Measurements from ENCODE around the gene KAZN.
A peak's percentile ranks its signal among the peaks of the same experiment; 100 is the strongest.

The KAZN gene

GRCh38 chr1:15145327-15145726 is 546.8 kb downstream of the KAZN start:
- DNase-seq (ENCODE audit: low read depth): no peak

DNA sequence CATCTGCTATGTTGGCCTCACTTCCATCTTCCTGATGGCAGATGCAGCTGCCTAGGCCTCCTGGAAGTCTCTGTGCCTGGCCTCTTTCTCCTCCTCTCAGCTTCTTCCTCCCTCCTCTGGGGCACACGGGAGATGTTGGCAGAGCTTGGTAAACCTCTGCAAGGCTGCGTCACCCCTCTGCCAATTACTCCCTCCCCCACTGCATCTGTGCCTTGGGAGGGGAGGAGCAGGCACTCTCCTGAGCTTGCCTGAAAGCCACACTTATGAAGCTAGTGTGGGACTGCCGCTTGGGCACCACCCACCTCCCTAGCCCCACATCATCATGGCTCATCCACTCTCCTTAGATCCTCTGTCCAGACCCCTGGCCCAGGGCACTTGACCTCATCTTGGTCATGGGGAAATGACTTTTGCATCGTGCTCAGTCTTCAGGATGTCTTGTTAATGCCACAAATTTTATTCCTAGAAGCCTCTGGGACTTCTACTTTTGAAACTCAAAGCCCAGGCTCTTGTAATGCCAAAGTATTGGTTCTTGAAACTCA is 547.7 kb downstream of the KAZN start:
- DNase-seq (ENCODE audit: low read depth): no peak

DNA sequence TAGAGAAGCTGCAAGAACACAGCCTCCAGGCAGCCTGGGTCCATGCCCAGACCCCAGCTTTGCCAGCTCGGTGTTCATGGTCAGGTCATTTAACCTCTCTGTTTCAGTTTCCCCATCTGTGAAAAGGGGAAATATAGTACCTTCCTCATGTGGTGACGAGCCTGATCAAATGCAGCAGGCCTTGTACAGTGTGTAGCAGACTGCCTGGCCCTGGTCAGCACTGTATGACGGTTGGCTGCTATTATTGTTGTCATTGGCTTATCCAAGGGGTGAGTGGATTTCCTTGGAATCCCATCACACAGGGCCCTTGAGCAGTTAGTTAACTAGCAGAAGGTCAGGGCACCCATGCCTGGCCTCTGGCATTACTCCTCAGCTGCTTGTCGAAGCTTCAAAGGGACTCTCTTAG is 548.5 kb downstream of the KAZN start:
- no peak for DNase-seq (ENCODE audit: low read depth)

DNA sequence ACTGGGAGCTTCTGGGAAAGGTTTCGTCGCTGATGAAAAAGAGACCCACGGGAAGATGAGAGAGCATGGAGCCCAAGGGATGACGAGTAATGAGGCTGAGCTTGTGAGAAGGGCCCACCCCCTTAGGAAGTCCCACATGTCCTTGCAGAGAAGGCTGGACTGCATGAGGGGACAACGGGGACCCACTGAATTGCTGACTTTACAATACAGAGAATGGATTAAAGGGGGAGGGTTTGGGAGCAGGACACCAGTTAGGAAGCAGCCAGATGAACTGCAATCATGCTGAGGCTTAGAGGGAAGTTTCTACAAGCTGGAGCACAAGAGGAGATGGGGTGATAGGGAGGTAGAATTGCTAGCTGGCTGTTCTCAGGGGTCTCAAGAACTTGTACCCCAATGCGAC is 549.5 kb downstream of the KAZN start:
- DNase-seq (ENCODE audit: low read depth): no peak

- no peak for DNase-seq (ENCODE audit: low read depth)
These were observed 550.0 kb downstream of the KAZN start for GRCh38 chr1:15148475-15148874.

GRCh38 chr1:15148941-15149340 is 550.5 kb downstream of the KAZN start:
- DNase-seq (ENCODE audit: low read depth): no peak

- DNase-seq (ENCODE audit: low read depth): no peak
These were observed 551.9 kb downstream of the KAZN start for GRCh38 chr1:15150376-15150775.

DNA sequence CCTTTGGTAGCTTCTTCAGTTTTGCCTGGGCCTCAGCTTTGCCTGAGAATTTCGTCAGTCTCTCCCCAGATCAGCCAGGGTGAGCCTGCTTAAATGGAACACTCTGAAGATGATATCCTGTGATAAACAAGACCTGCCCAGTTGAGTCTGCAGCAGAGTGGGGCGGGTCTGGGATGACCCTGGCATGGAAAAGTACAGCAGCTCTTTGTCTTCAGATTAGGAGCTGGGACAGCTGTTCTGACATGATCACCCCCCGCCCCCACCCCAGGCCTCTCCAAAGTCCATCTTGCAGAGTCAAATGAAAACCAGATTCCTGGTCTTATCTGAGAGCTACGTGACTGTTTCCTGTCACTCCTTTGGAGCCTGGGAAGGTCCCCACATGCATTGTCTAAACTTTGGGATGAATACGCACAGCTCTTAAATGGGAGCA is 552.9 kb downstream of the KAZN start:
- DNase-seq (ENCODE audit: low read depth): no peak

DNA sequence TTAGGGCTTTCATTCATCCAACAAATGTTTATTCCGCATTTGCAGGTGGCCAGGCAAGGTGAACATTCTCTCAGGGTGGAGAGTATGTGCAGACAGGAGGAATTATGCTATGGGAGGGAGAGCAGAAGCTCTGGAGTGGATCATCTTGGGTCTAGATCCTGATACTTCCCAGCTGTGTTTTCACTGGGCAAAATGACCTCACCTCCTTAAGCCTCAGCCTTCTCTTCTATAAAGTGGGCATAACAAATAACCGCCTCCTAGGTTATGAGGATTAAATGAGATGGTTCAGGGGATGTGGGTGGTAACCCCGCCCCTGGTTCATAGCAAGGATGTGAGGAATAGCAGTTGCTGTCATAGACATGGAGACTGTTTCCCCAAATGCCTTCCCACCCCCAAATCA is 553.4 kb downstream of the KAZN start:
- DNase-seq (ENCODE audit: low read depth): no peak

- peak; percentile 85 for DNase-seq (ENCODE audit: low read depth)
These were observed 554.1 kb downstream of the KAZN start for GRCh38 chr1:15152318-15153183.

DNA sequence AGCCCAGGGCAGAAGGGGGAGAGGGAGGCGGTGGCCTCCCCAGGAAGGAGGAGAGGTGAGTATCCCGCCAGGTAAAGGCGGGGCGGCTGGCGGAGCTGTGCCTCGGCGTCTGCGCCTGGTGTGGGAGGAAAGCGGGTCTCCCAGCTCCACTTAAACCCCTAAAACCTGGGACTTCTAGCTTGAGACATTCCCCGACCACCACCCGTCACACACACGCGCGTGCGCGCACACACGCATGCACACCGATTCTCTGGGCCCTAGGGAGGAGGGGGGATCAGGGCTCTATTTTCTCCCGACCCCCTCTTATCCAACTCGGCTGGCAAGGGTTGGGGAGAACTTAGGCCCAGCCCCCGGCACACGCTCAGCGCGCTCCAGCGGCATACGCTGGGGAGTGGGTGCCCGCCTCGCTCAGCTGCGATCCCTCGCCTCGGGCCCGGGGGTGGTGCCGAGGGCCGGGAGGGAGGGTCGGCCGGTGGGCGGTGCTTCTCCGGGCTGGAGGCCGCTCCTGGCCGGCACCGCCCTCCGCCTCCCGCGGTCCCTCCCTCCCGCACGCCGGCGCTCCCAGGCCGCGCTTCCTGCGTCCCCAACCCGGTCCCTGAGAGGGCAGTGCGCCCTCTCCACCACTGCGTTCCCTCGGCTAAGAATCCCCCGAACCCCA is 554.8 kb downstream of the KAZN start, which contains the start of gene TMEM51:
TSS of gene TMEM51 (plus strand) at position 564 of the 658 bp plus-strand sequence. CDS start 61,341 bp downstream, outside the sequence.
- peak; percentile 39 for DNase-seq (ENCODE audit: low read depth)

DNA sequence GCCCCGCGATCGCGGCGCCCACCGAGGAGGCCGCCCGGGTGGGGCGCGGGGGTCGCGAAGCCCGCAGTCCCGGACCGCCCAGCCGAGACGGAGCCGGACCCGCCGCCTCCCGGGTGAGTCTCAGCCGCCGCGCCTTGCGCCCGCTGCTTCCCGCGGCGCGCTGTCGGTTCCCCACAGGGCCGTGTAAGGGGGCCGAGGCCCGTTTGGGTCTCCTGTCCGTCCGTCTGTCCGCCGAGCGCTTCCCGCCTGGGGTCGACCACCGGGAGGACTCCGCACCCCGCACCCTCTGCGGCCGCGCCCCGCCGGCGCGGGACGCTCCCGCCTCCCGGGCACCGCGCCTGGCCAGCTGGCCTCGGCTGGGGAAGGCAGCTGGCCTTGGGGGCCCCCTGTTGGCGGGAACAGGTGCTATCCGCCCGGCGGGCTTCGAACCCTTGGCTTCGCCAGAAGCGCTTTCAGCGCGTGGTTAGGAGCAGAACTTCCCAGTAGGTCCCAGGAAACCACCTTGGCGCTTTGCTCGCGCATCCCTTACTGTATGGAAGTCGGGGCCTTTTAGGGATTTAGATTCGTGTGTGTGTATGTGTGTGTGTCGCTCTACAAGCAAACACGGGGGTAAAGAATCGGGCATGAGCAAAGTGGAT is 555.5 kb downstream of the KAZN start:
- peak; percentile 37 for DNase-seq (ENCODE audit: low read depth)

- DNase-seq (ENCODE audit: low read depth): no peak
These were observed 556.1 kb downstream of the KAZN start for GRCh38 chr1:15154480-15155036.

GRCh38 chr1:15155191-15155590 is 556.7 kb downstream of the KAZN start:
- DNase-seq (ENCODE audit: low read depth): no peak

- DNase-seq (ENCODE audit: low read depth): peak; percentile 64
These were observed 557.6 kb downstream of the KAZN start for GRCh38 chr1:15155888-15156741.

DNA sequence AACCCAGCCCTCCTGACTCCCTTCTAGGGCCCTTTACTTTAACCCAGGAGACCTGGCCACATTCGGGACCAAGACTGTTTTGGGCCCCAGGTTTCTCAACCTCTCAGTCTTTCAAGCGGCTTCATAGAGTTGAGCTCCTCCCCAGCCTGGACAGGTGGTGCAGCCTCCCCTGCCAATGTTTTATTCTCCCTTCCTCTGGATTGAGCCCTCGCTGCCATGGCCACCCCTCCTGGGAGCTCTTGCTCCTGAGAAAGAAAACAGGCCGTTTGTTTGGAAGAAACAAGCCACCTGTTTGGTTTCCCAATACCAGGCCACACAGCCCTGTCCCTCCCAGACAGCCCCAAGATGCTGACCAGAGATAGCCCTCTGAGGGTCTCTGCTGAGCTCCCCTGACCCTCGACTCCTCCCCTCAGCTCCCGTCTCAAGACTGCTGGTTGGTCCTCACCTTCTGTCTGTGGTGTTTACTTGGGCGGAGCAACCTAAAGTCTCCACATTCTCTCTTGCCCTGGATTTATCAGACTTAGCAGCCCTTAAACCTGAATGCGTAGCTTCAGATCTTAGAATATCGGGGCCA is 558.4 kb downstream of the KAZN start:
- no peak for DNase-seq (ENCODE audit: low read depth)

DNA sequence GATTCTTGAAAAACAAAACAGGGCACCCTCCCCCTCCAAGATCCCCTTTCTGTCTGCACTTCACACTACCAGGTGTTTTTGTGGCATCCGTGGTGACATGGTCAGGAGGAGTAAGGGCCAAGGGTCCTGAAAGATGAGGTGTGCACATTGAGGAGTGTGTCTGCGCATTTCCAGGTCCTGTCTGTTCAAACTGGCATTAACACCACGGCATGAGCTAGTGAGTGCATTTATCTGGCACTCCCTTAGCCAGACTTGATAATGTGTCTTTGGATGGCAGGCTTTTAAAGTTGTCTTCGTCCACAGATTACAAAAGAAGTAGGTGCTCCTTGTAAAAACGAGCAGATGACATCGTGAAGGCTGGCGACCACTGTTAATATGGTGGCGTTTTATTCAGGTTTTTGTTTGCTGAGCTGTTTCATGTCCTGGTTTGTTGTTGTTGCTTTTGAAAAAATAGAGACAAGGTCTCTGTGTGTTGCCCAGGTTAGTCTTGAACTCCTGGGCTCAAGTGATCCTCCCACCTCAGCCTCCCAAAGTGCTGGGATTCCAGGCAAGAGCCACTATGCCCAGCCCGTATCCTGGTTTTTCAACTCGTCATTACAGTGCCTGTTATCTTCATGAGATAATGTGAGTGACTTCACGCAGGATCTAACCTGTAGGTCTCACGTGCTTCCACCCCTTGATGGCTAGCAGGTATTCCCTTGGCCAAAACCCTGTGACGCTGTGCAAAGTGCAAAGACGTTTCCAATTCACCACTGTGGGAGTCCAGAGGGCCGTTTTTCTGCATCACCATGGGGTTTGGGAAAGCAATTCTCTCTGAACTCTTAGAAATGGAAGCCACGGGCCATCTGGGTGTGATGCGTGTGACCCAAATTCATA is 559.3 kb downstream of the KAZN start:
- no peak for DNase-seq (ENCODE audit: low read depth)

DNA sequence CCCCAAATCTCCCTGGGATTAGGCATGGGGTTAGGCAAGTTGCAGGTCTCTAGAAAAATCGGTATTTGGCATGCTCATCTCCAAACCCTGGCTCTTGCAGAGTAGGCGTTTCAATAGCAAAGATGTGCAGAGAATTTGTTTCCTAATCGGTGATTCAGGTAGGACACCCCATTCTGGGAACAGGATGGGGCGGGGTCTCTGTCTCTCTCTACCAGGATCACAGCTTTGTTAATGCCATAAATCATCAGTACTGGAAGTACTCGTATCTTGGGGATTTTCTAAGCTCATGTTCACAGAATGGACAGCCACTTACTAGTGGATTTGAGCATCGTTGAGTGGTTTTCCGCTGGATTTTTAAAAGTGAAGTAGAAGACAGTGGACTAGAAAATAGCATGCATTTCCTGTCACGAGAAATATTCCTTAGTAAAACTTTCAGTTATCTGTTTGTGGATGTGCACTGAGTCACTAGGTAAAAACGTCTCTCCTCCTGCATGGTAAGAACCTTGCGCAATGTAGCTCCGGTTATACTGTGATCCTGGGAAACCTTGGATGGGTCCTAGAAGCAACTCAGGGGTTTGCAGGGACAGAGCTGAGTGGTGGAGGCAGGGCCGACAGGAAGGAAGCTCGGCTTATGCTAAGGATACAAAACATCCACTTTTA is 560.2 kb downstream of the KAZN start:
- DNase-seq (ENCODE audit: low read depth): peak; percentile 97

- DNase-seq (ENCODE audit: low read depth): peak; percentile 23
These were observed 560.7 kb downstream of the KAZN start for GRCh38 chr1:15159166-15159555.
